UCSD-AML1 (cell line): ENCODE measurements around the gene RNF157.
A peak's percentile ranks its signal among the peaks of the same experiment; 100 is the strongest.

Source experiments
- DNase-seq: peaks from one replicate; lab custom pipeline; 2025; ENCODE audit not compliant: unreplicated experiment; lab: John Stamatoyannopoulos, UW

RNF157 gene

DNA sequence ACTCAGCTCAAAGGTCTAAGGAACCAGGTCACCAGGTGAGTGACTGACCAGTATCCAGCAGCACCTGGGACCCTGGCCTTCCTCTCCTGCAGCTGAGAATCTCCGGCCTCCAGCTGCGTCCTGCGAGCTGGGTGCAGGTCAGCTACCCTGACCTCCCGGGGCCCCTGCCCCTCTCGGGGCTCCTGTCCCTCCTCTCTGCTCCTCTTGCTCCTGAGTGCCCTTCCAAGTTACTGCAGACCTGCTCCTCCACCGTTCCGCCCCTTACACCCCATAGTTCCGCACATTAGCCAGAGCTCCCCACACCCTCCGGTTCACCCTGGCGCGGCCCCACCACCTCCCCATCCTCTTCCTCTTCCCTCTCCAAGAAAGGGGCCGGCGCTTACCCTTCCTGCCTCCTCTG is 109.8 kb downstream of the RNF157 start:
- DNase-seq, result no peak

DNA sequence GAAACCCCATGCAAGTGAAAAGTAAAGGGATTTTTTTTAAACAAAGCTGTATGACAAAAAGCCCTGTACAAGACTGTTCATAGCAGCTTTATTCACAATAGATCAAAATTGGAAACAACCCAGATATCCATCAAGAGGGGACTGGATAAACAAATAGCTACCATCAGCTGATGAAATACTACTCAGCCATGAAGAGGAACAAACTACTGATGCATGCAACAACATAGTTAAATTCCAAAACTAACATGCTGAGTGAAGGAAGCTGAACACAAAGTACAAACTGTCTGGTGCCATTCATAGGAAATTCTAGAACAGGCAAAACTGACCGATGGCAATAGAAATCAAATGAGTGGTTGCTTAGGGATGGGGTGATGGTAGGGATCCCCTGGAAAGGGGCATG is 114.4 kb downstream of the RNF157 start:
- DNase-seq, result no peak

DNA sequence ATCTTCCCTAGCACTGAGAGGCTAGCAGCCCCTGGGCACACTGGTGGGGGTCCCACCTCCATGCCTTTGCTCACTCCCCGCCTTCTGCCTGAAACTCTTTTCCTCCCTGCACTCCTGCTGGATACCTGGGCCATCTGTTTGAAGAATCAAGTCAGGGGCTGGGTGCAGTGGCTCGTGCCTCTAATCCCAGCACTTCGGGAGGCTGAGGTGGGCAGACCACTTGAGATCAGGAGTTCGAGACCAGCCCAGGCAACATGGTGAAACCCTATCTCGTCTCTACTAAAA is 115.0 kb downstream of the RNF157 start:
- no peak for DNase-seq

DNA sequence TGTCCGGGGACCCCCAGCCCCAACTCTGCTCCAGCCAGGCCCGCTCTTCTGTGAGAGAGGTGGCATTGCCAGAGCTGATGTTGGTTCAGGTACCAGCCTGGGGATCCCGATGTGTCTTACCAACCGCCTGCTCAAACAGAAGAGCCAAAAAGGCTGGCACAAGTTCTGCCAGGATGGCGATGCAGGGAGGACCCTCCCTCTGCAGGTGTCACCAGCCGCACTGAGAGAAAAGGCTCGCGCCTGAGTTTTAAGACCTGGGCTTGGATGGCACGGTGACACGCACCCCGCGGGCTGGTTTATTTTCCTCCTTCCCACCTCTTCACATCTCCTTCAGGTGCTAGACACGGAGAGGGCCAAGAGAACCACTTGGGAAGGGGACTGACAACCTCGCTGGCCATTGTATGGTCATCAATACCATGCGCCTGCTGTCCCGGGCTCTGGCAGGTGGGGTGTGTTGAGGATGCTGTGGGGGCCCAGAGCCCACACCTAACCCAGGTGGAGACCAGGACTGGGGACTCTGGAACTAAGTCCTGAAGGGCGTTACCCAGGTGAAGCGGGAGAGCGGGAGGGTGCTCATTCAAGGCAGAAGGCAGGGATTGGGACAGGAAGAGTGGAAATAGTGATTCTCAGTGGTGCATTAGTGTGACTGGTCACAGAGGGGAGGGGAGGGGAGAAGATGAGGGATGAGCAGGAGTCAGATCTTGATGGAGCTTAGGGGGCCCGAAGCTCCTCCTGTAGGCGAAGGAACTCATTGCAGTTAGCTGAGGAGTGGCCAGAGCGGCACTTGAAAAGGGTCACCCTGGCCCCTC is 115.5 kb downstream of the RNF157 start:
- DNase-seq, result no peak

DNA sequence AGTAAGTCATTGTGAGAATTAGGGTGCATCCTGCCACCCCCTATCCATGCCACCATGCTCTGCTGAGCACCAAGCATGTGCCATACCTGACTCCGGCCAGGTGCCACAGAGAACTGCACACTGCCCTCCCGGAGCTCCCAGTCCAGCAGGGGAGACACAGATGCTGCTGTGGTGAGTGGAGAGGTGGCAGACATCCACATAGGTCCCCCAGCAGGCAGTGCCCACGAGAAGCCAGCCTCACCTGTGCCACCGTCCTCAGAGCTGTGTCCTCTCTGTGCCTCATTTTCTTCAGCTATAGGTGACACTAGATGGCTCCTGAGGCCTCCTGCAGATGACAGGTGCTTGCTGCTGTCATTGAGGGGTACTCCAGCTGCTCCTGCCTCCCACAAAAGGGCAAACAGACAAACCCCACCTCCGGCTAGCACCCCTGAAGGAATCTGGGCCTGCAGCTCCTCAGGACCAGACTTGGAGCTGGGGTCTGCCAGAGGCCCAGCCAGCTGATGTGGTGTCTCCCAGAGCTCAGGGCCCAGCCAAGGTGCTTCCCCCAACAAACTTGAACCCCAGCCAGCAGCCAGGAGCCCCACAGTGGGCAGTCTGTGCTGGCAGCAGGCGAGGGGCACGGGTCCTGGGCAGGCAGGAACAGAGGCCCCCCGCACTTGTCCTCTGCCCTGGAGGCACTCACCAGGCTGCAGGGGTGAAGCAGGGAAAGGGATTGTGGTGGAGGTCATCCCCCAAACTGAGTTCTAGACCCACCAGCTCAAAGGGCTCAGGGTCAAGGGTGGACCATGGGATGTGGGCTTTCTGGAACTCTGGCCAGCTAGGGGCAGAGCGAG is 116.3 kb downstream of the RNF157 start:
- no peak for DNase-seq

DNA sequence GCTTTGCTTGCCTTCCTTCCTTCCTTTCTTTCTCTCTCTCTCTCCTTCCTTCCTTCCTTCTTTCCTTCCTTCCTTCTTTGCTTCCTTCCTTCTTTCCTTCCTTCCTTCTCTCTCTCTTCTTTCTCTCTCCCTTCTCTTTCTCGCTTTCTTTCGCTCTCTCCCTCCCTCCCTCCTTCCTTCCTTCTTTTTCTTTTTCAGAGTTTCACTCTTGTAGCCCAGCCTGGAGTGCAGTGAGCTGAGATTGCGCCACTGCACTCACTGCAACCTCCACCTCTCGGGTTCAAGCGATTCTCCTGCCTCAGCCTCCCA is 117.1 kb downstream of the RNF157 start:
- no peak for DNase-seq

DNA sequence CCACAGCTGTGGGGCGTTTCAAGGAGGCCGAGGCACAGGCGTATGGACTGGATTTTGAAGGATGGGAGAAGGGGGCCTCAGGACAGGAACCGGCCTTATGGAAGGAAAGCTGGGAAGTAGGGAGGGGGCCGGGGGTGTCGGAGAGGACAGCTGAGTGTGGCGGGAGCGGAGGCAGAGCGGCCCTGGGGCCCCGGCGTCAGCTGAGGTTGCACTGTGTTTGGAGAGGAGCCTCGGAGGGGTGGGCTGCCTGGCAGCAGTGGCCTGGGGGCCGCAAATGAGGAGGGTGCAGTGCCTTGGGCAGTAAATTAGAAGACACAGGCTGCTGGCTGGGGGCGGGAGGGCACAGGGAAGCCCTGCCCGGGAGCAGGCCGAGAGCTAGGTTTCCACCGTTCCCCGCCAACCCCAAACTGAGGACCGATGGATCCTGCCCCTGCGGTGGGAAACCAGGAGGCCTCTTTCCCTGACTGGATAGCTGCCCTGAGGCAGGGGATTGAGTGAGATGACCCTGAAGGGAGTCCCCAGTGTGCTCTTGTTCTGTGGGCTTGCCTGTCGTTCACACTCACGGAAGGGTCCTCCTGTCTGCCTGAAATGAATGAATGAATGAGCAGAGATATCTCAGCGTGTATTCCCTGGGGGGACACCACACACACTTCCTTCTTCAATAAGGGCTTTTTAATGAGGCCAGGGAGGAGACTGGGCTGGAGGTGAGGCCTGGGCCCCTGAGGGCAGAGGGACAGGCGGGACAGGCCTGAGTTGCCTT is 117.7 kb downstream of the RNF157 start:
- DNase-seq, result no peak

DNA sequence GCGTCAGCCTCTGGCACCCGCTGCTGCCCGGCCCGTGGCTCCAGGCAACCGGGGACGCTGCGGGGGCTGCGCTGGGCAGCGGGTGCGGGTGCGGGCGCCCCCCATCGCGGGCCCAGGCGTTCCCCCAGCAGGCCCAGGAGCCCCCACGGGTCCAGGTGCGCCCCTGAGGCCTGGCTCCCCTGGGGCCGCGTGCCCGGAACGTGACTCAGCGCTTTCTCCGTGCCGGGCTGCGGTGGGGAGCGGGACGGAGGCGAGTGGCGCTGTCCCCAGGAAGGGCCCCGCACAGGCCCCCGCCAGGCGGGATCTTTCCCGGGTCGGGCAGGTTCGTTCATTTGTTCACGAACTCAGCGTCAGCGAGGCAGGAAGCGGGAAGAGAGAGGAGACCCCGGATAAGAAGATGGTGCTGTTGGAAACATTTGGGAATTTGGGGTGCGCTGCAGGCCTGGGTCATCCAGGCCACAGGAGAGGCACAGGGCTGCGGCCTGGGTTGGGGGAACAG is 118.3 kb downstream of the RNF157 start:
- DNase-seq, result no peak

DNA sequence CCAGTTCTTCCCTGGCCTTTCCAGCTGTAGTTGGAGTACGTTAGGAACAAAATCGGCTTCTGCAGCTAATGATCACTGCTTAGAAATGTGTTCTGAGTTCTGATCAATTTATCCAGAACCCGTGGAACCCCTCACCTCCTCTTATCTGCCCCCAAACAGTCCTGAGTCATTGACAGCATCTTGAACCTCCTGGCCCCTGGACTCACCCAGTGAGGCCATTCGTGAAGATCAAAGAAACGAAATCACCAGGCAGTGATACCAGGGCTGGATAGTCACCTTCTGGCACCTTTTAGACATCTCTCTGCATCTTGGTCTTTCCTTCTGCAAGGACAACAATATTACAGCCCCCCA is 119.7 kb downstream of the RNF157 start:
- no peak for DNase-seq

DNA sequence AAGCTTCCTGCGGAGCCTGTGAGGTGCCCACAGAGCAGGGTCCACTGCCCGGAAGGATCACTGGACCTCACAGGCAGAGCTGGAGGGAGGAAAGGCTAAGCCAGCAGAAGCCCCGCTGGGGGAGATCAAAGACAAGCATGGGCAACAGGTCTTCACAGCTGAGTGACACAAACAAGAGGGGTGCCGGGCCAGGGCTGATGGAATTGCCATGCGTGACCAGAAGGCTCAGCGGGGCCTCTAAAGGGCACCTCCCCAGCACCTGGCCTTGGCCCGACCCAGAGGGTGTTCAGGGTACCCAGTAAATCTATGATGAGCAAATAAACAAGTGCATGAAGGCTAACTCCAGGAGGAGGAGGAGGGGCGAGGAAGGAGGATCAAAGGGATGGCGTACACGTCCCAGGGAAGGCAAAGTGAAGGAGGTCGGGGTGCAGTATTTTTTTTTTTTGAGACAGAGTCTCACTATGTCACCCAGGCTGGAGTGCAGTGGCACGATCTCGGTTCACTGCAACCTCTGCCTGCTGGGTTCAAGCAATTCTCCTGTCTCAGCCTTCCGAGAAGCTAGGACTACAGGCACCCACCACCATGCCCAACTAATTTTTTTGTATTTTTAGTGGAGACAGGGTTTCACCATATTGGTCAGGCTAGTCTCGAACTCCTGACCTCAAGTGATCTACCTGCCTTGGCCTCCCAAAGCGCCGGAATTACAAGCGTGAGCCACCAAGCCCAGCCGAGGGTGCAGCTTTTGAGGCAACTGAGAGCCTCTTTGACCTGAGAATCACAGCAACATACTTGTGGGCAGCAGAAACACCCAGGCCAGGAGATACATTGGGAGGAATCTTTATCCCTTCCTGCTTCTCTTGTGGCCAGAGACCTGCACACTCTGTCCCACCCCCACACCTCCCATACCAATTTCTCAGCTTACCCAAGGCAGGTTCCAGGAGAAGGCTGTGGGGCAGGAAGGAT is 120.6 kb downstream of the RNF157 start:
- DNase-seq, result no peak

DNA sequence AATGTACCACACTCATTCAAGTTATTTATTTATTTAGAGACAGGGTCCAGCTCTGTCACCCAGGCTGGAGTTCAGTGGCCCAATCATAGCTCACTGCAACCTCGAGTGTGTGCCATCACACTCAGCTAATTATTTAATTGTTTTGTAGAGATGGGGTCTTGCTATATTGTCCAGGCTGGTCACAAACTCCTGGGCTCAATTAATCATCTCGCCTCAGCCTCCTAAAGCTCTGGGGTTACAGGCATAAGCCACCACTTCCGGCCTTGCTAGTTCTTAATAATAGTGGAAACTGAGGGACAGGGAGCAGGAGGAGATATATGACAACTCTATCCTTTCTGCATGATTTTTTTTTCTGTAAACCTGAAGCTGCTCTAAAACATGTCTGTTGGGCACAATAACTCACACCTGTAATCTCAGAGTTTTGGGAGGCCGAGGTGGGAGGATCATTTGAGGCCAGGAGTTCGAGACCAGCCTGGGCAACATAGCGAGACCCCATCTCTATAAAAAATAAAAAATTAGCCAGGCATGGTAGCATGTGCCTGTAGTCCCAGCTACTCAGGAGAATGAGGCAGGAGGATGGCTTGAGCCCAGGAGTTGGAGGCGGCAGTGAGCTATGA is 125.0 kb downstream of the RNF157 start:
- DNase-seq, result no peak

DNA sequence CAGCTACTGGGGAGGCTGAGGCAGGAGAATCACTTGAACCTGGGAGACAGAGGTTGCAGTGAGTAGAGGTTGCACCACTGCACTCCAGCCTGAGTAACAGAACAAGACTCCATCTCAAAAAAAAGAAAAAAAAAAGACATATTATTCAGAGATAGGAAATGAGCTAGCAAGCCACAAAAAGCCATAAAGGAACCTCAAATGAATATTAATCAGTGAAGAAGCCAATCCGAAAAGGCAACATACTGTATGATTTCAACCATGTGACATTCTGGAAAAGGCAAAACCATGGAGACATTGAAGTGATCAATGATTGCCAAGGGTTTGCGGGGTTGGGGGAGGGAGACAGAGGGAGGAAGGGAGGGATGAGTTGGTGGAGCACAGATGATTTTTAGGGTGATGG is 128.3 kb downstream of the RNF157 start:
- DNase-seq, result no peak

DNA sequence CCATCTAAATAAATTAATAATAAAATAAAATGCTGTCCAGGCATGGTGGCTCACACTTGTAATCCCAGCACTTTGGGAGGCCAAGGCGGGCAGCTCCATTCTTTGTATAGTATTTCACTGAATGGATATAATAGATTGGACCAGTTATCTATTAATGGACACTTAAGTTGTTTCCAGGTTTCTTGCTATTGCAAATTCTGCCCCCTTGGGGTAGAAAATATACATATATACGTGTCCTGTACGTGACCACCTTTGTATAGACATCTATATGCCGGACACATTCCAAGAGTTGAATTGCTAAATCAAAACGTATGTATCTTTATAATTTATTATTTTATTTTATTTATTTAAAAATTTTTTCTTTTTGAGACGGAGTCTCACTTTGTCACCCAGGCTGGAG is 132.8 kb downstream of the RNF157 start:
- DNase-seq, result no peak

DNA sequence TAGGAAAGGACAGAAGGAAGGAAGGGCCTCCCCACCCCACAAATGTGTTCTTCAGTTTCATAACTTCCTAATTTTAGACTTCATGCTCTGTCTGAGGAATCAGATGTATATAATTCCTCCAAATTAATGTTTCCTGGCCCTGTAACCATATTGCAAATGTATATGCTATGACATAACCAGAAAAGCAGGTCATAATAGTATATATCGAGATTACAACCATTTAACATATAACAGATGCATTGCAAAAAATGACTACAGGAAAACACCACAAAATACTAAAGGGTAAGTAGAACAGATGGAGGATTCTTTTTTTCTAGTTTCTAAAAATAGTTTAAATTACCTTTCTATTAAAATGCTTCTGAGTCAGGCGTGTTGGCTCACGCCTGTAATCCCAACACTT is 133.6 kb downstream of the RNF157 start:
- DNase-seq, result no peak

DNA sequence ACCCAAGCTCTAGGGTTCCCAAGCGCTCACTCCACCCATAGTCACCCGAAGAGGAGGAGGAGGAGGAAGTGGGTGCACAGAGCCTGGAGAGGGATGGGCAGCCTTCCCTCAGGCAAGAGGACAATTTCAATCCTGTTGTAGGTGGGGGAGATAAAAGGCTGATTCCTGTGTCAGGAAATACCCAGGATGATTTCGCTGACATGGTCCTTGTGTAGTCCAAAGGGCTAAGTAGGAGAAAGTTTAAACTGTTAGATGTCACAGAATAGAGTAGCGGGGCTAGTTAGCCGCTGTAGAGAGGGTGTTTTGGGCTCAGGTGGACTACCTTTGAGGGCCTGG is 135.4 kb downstream of the RNF157 start:
- no peak for DNase-seq

DNA sequence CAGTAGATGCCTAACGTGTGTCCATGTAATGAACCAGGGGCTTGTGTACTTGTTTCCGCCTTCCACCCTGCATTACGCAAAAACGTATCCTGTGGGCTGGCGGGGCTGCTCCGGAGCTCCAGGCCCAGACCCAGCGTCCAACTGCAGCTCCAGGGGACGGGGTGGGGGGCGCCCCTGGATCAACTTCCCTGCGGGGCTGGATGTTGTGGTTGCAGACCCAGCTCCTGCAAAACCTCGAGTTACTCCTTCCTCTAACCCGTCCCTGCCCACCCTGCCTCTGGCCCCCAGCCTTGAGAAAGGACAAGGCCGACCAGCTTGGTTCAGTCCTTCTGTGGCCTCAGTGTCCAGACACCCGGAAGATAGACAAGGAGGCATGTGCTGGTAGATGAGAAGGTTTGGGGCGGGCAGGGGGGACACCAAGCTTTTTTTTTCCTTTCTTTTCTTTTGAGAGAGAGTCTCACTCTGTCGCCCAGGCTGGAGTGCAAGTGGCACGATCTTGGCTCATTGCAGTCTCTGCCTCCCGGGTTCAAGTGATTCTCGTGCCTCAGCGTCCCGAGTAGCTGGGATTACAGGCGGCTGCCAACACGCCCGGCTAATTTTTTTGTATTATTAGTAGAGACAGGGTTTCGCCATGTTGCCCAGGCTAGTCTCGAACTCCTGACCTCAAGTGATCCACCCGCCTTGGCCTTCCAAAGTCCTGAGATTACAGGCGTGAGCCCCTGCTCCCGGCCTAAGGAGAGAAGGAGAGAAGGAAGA is 136.0 kb downstream of the RNF157 start:
- DNase-seq, result no peak

DNA sequence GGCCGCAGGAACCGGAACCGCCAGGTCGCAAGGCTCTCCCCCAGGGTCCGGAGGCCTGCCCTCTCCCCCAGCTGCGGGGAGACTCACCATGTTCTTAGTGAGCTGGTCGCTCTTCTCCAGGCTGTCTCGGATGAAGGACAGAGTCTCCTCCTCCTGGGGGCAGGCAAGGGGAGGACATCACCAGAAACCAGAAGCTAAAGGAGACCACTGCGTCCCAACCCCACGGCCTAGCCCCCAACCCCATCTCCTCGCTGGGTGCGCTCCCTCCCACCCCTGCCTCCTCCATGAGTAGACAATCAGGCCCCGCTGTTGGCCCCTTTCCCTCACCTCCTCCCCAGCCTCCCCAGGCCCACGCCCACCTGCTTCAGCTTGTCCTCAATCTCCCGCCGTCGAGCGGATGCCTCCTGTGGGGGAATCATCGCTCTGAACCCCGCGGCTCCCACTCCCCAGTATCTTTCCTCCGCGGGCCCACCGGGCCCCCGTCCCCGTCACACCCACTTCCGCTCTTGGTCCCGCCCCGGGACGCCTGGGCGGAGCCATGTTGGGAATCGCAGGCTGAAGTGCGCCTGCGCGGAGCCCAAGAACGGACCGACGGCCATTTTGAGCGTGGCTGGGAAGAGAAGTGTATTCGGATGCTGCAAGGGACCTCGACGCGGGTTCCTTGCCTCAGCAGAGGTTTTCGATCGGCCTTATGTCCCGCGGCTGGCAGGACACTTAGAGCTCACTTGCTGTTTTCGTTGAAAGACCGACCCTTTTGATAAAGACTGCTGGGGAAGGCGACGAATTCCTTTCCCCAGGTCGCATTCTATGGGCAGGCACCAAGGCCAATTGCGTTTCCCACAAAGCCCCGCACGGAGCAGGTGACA is 136.8 kb downstream of the RNF157 start, which contains the start of gene EXOC7:
EXOC7 (minus strand) TSS at position 514 of the 866 bp plus-strand sequence; CDS start at position 419, 95 bp downstream.
- peak; percentile 96 for DNase-seq

DNA sequence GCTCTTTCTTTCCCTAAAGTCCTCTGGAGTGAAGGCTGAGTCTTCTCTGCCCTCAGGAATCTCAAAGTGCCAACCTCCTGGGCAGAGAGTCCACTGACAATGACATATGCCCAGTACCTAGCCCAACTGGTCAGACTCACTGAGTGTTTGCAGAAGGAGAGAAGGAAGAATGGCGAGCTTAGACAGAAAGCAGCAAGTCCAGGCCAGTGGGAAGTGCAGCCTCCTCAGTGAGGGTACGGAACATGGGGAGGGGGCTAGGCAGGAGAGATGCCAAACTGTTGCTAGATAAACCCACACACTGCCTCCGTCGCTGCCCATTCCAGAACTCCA is 137.4 kb downstream of the RNF157 start:
- no peak for DNase-seq
